OCI-LY3 (cell line): Measurements from ENCODE around the gene GLP1R.

ENCODE experiments used
- H2AFZ ChIP-seq: fragments of 200-600, 300-600 bp; shearing (Covaris generic); 2 replicates; pipeline ENCODE4 v1.6.0; 2014; ENCODE audit warnings: antibody characterized with exemption, low read depth, low read length
- H3K27ac ChIP-seq: fragments of 200-600, 300-600 bp; sonication (generic); 2 replicates; pipeline ENCODE4 v1.5.1; 2014; ENCODE audit warnings: mild to moderate bottlenecking, low read length, moderate library complexity, mixed read lengths
- H3K27me3 ChIP-seq: fragments of 200-600, 300-600 bp; sonication (generic); 2 replicates; pipeline ENCODE4 v1.6.1; 2014; ENCODE audit warnings: low read depth, low read length, mixed read lengths
- H3K36me3 ChIP-seq: fragments of 200-600, 300-600 bp; sonication (generic); replicated peaks from 2 replicates; pipeline ENCODE3; 2014; ENCODE audit warnings: low read depth, low read length, mixed read lengths
- H3K4me1 ChIP-seq: fragments of 300-600, 200-600 bp; sonication (generic); 2 replicates; pipeline ENCODE4 v1.6.1; 2014; ENCODE audit warnings: low read length, mixed read lengths
- H3K4me2 ChIP-seq: fragments of 200-600, 300-600 bp; sonication (generic); 2 replicates; pipeline ENCODE4 v1.6.1; 2014; ENCODE audit warnings: low read length, mixed read lengths
- H3K4me3 ChIP-seq: fragments of 300-600, 200-600 bp; sonication (generic); 2 replicates; pipeline ENCODE4 v1.5.1; 2014; ENCODE audit warnings: antibody characterized with exemption, mild to moderate bottlenecking, low read length, moderate library complexity
- H3K79me2 ChIP-seq: fragments of 300-600, 200-600 bp; shearing (Covaris generic); 2 replicates; pipeline ENCODE4 v1.6.1; 2014; ENCODE audit warnings: mild to moderate bottlenecking, low read length, mixed read lengths
- H3K9ac ChIP-seq: fragments of 300-600, 200-600 bp; shearing (Covaris generic); 2 replicates; pipeline ENCODE4 v1.6.0; 2014; ENCODE audit warnings: mild to moderate bottlenecking, low read length, moderate library complexity
- H3K9me3 ChIP-seq: fragments of 200-600, 300-600 bp; shearing (Covaris generic); 2 replicates; pipeline ENCODE4 v1.6.1; 2014; ENCODE audit warnings: low read length, mixed read lengths; ENCODE audit not compliant: insufficient read depth
- H4K20me1 ChIP-seq: fragments of 200-600, 300-600 bp; sonication (generic); 2 replicates; pipeline ENCODE4 v1.6.1; 2016; ENCODE audit warnings: low read length, mixed read lengths; ENCODE audit not compliant: insufficient read depth
- CTCF ChIP-seq: fragments of 200-600, 300-600 bp; sonication (generic); IDR thresholded peaks from 2 replicates; pipeline ENCODE4 v1.5.1; 2014; ENCODE audit warnings: antibody characterized with exemption, low read length, low read depth
- EZH2phosphoT487 ChIP-seq: fragments of 200-600 bp; shearing (Covaris generic); IDR thresholded peaks from 2 replicates; pipeline ENCODE4 v1.6.1; 2018; ENCODE audit warnings: antibody characterized with exemption, mixed run types, low read depth

GLP1R gene

GRCh38 chr6:39075807-39076622 is 27.4 kb downstream of the GLP1R start:
- Histone ChIP-seq H3K9ac (no peak overlapping the region), H3K27ac (no peak overlapping the region), H3K79me2 (no peaks in the 10 kb centered on the region), H3K9me3 (no peaks in the 10 kb centered on the region), H3K4me2 (no peak overlapping the region), H3K4me3 (no peak overlapping the region), H2AFZ (no peak overlapping the region), H3K27me3 (peaks cover 10% of the 10 kb centered on the region; the same call in 1 of the 2 replicates), H3K4me1 (no peaks in the 10 kb centered on the region), H4K20me1 (no peaks in the 10 kb centered on the region), H3K36me3 (no peaks in the 10 kb centered on the region)
- TF ChIP-seq CTCF: no peak
- no peak for TF ChIP-seq EZH2phosphoT487

- no peak overlapping the region for H3K4me3 ChIP-seq
- H2AFZ ChIP-seq: no peak overlapping the region
- H3K9me3 ChIP-seq: no peaks in the 10 kb centered on the region
- no peak overlapping the region for H3K4me2 ChIP-seq
- no peaks in the 10 kb centered on the region for H3K79me2 ChIP-seq
- no peaks in the 10 kb centered on the region for H4K20me1 ChIP-seq
- H3K9ac ChIP-seq: no peak overlapping the region
- no peak overlapping the region for H3K27ac ChIP-seq
- TF ChIP-seq CTCF (no peak), EZH2phosphoT487 (no peak)
- peaks cover 5% of the 10 kb centered on the region for H3K4me1 ChIP-seq
- peaks cover 7% of the 10 kb centered on the region; the same call in 1 of the 2 replicates for H3K27me3 ChIP-seq
- no peaks in the 10 kb centered on the region for H3K36me3 ChIP-seq
Measured at GRCh38 chr6:39076623-39077535, 28.3 kb downstream of the GLP1R start.

- no peaks in the 10 kb centered on the region for H3K79me2 ChIP-seq
- H2AFZ ChIP-seq: no peak overlapping the region
- H3K27ac ChIP-seq: no peak overlapping the region
- H3K4me3 ChIP-seq: no peak overlapping the region
- no peak overlapping the region for H3K4me2 ChIP-seq
- H3K9ac ChIP-seq: no peak overlapping the region
- peaks cover 16% of the 10 kb centered on the region for H3K4me1 ChIP-seq
- H3K9me3 ChIP-seq: no peaks in the 10 kb centered on the region
- no peaks in the 10 kb centered on the region for H3K36me3 ChIP-seq
- TF ChIP-seq EZH2phosphoT487 (no peak), CTCF (no peak)
- H4K20me1 ChIP-seq: no peaks in the 10 kb centered on the region
- peaks cover 3% of the 10 kb centered on the region; the same call in 1 of the 2 replicates for H3K27me3 ChIP-seq
Measured at GRCh38 chr6:39077882-39078594, 29.5 kb downstream of the GLP1R start.
